Psoas muscle (tissue), 8 donors: ENCODE measurements around the gene SARM1. TPM values are rescaled to one million over a fixed set of nuclear protein-coding genes. Genes with fewer than 3 reads are reported as not detected.

Experiments
- ATAC-seq, 4 donors: fragments of 200-7000 bp; cut with Tn5 transposase; one replicate each; pipeline ENCODE4 v1.9.1; 2020; ENCODE audit warnings: moderate library complexity in 3 of 4, mild to moderate bottlenecking in 2 of 4
- DNase-seq, 2 donors: peaks; one replicate each; pipeline ENCODE4 v3.0.0-alpha.2; 2020
- H3K27ac ChIP-seq: fragments of 200-600 bp; one replicate; pipeline ENCODE4 v1.8.0; 2022
- H3K27me3 ChIP-seq, 3 donors: fragments of 200-600 bp in 1 of 3; one replicate each; pipeline versions ENCODE4 v1.6.1 to v1.8.0; 2013 to 2022; ENCODE audit warnings: low read length in 2 of 3, mild to moderate bottlenecking in 2 of 3, moderate library complexity in 1 of 3; ENCODE audit not compliant: insufficient read depth in 3 of 3
- H3K36me3 ChIP-seq, 2 donors: fragments of 200-600 bp in 1 of 2; one replicate each; pipeline versions ENCODE4 v1.6.1 to v1.8.0; 2013 to 2022; ENCODE audit warnings: low read depth in 1 of 2, mild to moderate bottlenecking in 1 of 2, moderate library complexity in 1 of 2; ENCODE audit not compliant: insufficient read depth in 1 of 2
- H3K4me1 ChIP-seq: fragments of 200-600 bp; one replicate; pipeline ENCODE4 v1.8.0; 2022
- H3K4me3 ChIP-seq: fragments of 200-600 bp; one replicate; pipeline ENCODE4 v1.8.0; 2022; ENCODE audit warnings: mild to moderate bottlenecking
- H3K9me3 ChIP-seq: fragments of 200-600 bp; one replicate; pipeline ENCODE4 v1.8.0; 2022
- CTCF ChIP-seq: fragments of 200-600 bp; IDR thresholded peaks from one replicate; pipeline ENCODE4 v1.8.0; 2022; ENCODE audit warnings: antibody characterized with exemption
- WGBS, 3 donors: extraction: QIAGEN DNeasy Blood & Tissue Kit; methylation state at CpG; one replicate each; pipeline versions ENCODE4 v1.1.6 to v1.1.7; 2013; 5-methylcytosine and 5-hydroxymethylcytosine counted together
- intact Hi-C, 2 donors: fragments of 100-400 bp; cut with DNase I; formaldehyde crosslinking; loops; one replicate each; pipeline versions ENCODE4 v1.11.0 to v1.14.2; 2022
- polyA plus RNA-seq, 3 donors: library from polyadenylated mRNA; stranded (reverse); fragments of 200-250 nt; gene quantifications; one replicate each; pipeline ENCODE4 v1.2.3, GENCODE V29; 2013
- total RNA-seq, 4 donors: library from RNA; stranded (reverse); fragmentation: NEBNext Ultra II Directional in 2 of 4; extraction: Animal tissue kit (Norgen Biotek cat#: 25700) in 2 of 4; gene quantifications; one replicate each; pipeline versions ENCODE4 v1.2.1 to v1.2.4, GENCODE V29; 2021 to 2023
- donor health status: healthy with polysubstance abuse.
- donor health status: DM: no; HTN: no; CAD: no; lungs with moderate emphysema.
- donor health status: Bipolar disorder and iron deficiency.
- donor health status: healthy.
- donor health status: DM: yes; HTN: yes; CAD: no.
- donor health status: DM: no; HTN: no; CAD: no.
- donor health status: DM: no; HTN: no; CAD: no.
- donor health status: DM: yes; HTN: yes; CAD: no.

Gene SARM1
- total and polyA plus RNA-seq, 7 donors = 0.77 to 2.2 (median 1.8) TPM

- no peak overlapping the region for H3K27ac ChIP-seq
Measured at GRCh38 chr17:28346746-28347246, 24.7 kb upstream of the SARM1 start.

GRCh38 chr17:28347261-28347891 lies 24.1 kb upstream of the SARM1 start:
- 75 to 81% (median 80%) methylated on average over 8 of the region's 8 CpGs for WGBS, 3 donors
- Histone ChIP-seq H3K4me1 (no peaks in the 10 kb centered on the region), H3K36me3 (peaks cover 18 to 100% of the 10 kb centered on the region in 2 donors), H3K27ac (no peak overlapping the region), H3K9me3 (no peaks in the 10 kb centered on the region), H3K4me3 (no peak overlapping the region), H3K27me3 (no peaks in the 10 kb centered on the region)
- ATAC-seq (no peak), DNase-seq (no peak)
- no peak for TF ChIP-seq CTCF
- intact Hi-C loops = loop anchor here in 1 of 2 donors (10.0 kb wide), 1 partner anchor 893 kb away; the partner anchor contains the start of gene KSR1

More at GRCh38 chr17:28346746-28347246, 24.7 kb upstream of the SARM1 start:
- no peaks in the 10 kb centered on the region for H3K9me3 ChIP-seq
- H3K27me3 ChIP-seq = no peaks in the 10 kb centered on the region
- H3K4me3 ChIP-seq = no peak overlapping the region
- peaks cover 16 to 100% of the 10 kb centered on the region in 2 donors for H3K36me3 ChIP-seq
- H3K4me1 ChIP-seq = no peaks in the 10 kb centered on the region
- no peak for DNase-seq
- TF ChIP-seq CTCF = no peak
- 58 to 63% (median 62%) methylated on average over 7 of the region's 7 CpGs for WGBS, 3 donors
- intact Hi-C loops = loop anchor here in 1 of 2 donors (10.0 kb wide), 1 partner anchor 892 kb away; the partner anchor contains the start of gene KSR1
- no peak for ATAC-seq

- no peaks in the 10 kb centered on the region for H3K9me3 ChIP-seq
- 73 to 81% (median 79%) methylated on average over 3 of the region's 3 CpGs for WGBS, 3 donors
- H3K4me1 ChIP-seq = no peaks in the 10 kb centered on the region
- no peak for ATAC-seq
- no peak overlapping the region for H3K4me3 ChIP-seq
- intact Hi-C loops = loop anchor here in 1 of 2 donors (10.0 kb wide), 1 partner anchor 894 kb away; the partner anchor contains the start of gene KSR1
- no peak overlapping the region for H3K27ac ChIP-seq
- H3K27me3 ChIP-seq = no peaks in the 10 kb centered on the region
- H3K36me3 ChIP-seq = peaks cover 22 to 100% of the 10 kb centered on the region in 2 donors
- no peak for DNase-seq
- TF ChIP-seq CTCF = no peak
Measured at GRCh38 chr17:28348979-28349378, 22.5 kb upstream of the SARM1 start.

- H3K27me3 ChIP-seq = no peaks in the 10 kb centered on the region
- DNase-seq (no peak), ATAC-seq (no peak)
- H3K27ac ChIP-seq = no peak overlapping the region
- TF ChIP-seq CTCF = no peak
- H3K4me3 ChIP-seq = no peak overlapping the region
- intact Hi-C loops = no loop called here
- WGBS, 3 donors = 93 to 94% (median 94%) methylated on average over 7 of the region's 7 CpGs
- H3K4me1 ChIP-seq = no peaks in the 10 kb centered on the region
- H3K36me3 ChIP-seq = peaks cover 28 to 100% of the 10 kb centered on the region in 2 donors
- H3K9me3 ChIP-seq = no peaks in the 10 kb centered on the region
Measured at GRCh38 chr17:28350271-28350670, 21.2 kb upstream of the SARM1 start.
